K562 (cell line): ENCODE results near the gene CAMKV. TPM values are rescaled to one million over a fixed set of nuclear protein-coding genes. Genes with fewer than 3 reads are reported as not detected.

Experiments used
- ATF1 ChIP-seq, 2 experiments: fragments of 450-650 bp in 1 of 2; IDR thresholded peaks; 2 replicates each; pipeline ENCODE4 v1.6.1; 2016; ENCODE audit warnings: missing compliant biosample characterization in 1 of 2, missing genetic modification characterization in 1 of 2
- BRCA1 ChIP-seq, 2 experiments: fragments of 450-650 bp in 1 of 2; sonication (generic) in 1 of 2; formaldehyde crosslinking in 1 of 2; IDR thresholded peaks; 2 replicates each; pipeline versions ENCODE4 v1.5.0 to v1.6.1; 2017 to 2020; ENCODE audit warnings: mild to moderate bottlenecking in 1 of 2, missing genetic modification reagents in 1 of 2
- CCAR2 ChIP-seq: fragments of 200-400 bp; formaldehyde crosslinking; IDR thresholded peaks from 2 replicates; pipeline ENCODE4 v1.6.1; 2017; ENCODE audit warnings: mild to moderate bottlenecking, low read depth, low read length
- KAT8 ChIP-seq: fragments of 450-650 bp; IDR thresholded peaks from 2 replicates; pipeline ENCODE4 v1.6.1; 2016; ENCODE audit warnings: low read depth, mild to moderate bottlenecking
- KLF16 ChIP-seq: IDR thresholded peaks from 2 replicates; pipeline ENCODE4 v1.6.1; 2016; ENCODE audit warnings: antibody characterized with exemption
- NBN ChIP-seq: fragments of 450-650 bp; IDR thresholded peaks from 2 replicates; pipeline ENCODE4 v1.6.1; 2016; ENCODE audit warnings: low read depth, mild to moderate bottlenecking
- NCOA1 ChIP-seq: fragments of 450-650 bp; IDR thresholded peaks from 2 replicates; pipeline ENCODE4 v1.6.1; 2016; ENCODE audit warnings: low read depth
- POLR2G ChIP-seq: fragments of 200-400 bp; formaldehyde crosslinking; IDR thresholded peaks from 2 replicates; pipeline ENCODE4 v1.6.1; 2017; ENCODE audit warnings: low read depth, mild to moderate bottlenecking, antibody characterized with exemption, low read length, moderate library complexity
- THRAP3 ChIP-seq: fragments of 450-650 bp; IDR thresholded peaks from 2 replicates; pipeline ENCODE4 v1.6.1; 2016; ENCODE audit warnings: mild to moderate bottlenecking, inconsistent platforms, borderline replicate concordance
- XRCC4 ChIP-seq: IDR thresholded peaks from one replicate; pipeline ENCODE4 v1.6.1; 2011; ENCODE audit not compliant: insufficient read depth, insufficient read length; ENCODE audit errors: extremely low read depth
- ZNF12 ChIP-seq: sonication (generic); formaldehyde crosslinking; IDR thresholded peaks from 2 replicates; pipeline ENCODE4 v1.4.0; 2020; ENCODE audit warnings: mild to moderate bottlenecking, missing genetic modification reagents
- ZNF143 ChIP-seq: sonication (generic); formaldehyde crosslinking; IDR thresholded peaks from 2 replicates; pipeline ENCODE4 v1.9.0; 2022; ENCODE audit warnings: mild to moderate bottlenecking, missing genetic modification reagents
- polyA plus RNA-seq, 8 experiments: library from polyadenylated mRNA; depleted of rRNA in 4 of 8; stranded (reverse) in 5 of 8; unstranded in 3 of 8; fragments of >200 nt; fragmentation: Nextera tagmentation in 2 of 8; fragmentation: Illumina TruSeq in 1 of 8; extraction: Ambion mirVana in 2 of 8; extraction: Trizol in 1 of 8; gene quantifications; 2 replicates each; pipeline versions ENCODE4 v1.2.1 to v1.2.3, GENCODE V29; 2011 to 2014; ENCODE audit warnings: inconsistent platforms in 1 of 8, missing spikeins in 1 of 8
- total RNA-seq, 7 experiments: library from RNA; depleted of rRNA in 6 of 7; stranded (reverse); fragments of >200 nt in 6 of 7; fragmentation: Illumina TruSeq in 2 of 7; extraction: Trizol in 2 of 7; gene quantifications; 2 replicates each; pipeline versions ENCODE4 v1.2.1 to v1.2.3, GENCODE V29; 2011 to 2021; ENCODE audit warnings: low replicate concordance in 1 of 7
- TF ChIP-seq, protein P1 (sequence below): IDR thresholded peaks from 2 replicates; pipeline ENCODE4 v1.6.1; 2011; ENCODE audit warnings: borderline replicate concordance, low read depth, mild to moderate bottlenecking, moderate library complexity, low read length; ENCODE audit not compliant: insufficient read depth, poor library complexity, severe bottlenecking
- TF ChIP-seq, protein P2 (sequence below): fragments of 450-650 bp; IDR thresholded peaks from 2 replicates; pipeline ENCODE4 v1.6.1; 2016; ENCODE audit warnings: low read depth
- TF ChIP-seq, protein P3 (sequence below): fragments of 450-650 bp; IDR thresholded peaks from 2 replicates; pipeline ENCODE4 v1.7.0; 2016; ENCODE audit warnings: borderline replicate concordance

CAMKV gene
- total and polyA plus RNA-seq, 9 of the 15 experiments (the other 6 are each of a cell fraction or from before 2014, with no cell fraction given), result 0.08 to 2.7 (median 0.79) TPM

DNA sequence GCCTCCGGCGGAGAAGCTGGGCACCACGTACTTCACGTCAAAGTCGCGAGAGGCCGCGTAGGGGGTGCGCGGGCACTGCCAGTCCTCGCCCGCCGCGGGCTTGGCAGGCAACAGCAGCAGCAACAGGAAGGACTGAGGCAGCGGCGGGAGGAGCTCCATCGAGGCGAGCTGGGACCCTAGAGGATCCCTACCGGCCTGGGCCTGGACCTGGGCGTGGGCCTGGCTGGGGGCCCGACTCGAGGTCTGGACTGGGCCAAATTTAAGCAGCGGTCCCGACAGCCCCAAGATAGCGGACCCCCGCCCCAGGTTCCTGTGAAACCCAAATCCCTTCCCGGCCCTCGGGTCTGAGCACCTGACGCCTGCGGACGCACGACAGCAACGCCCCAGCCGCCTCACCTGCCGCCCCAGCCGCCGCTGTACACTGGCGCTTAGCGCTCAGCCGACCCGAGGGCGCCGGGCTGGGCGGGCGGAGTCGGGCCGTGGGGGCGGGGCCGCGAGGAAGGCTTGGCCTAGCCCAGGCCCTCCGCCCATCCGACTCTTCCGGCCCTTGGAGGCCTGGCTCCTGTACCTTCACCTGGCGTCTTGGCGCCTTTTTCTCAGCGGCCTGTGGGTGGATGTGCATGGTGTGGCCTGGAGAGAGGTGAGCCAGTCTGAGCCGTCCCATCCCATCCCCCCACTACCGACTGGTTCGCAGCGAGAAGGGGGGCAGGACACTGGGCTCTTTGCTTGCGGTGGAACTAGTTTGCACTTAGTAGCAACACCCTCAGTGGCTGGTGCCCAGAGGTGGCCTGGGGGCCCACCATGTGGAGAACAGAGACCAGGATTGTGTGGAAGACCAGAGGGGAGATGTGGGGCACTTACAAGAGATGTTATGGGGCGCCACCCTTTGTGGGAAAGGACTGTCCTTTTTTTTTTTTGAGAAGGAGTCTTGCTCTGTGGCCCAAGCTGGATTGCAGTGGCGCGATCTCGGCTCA is 34.0 kb upstream of the CAMKV start, which contains the start of gene MST1R (continued):
- TF ChIP-seq, protein P1, sequence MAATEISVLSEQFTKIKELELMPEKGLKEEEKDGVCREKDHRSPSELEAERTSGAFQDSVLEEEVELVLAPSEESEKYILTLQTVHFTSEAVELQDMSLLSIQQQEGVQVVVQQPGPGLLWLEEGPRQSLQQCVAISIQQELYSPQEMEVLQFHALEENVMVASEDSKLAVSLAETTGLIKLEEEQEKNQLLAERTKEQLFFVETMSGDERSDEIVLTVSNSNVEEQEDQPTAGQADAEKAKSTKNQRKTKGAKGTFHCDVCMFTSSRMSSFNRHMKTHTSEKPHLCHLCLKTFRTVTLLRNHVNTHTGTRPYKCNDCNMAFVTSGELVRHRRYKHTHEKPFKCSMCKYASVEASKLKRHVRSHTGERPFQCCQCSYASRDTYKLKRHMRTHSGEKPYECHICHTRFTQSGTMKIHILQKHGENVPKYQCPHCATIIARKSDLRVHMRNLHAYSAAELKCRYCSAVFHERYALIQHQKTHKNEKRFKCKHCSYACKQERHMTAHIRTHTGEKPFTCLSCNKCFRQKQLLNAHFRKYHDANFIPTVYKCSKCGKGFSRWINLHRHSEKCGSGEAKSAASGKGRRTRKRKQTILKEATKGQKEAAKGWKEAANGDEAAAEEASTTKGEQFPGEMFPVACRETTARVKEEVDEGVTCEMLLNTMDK, result no peak
- TF ChIP-seq KAT8, result no peak
- TF ChIP-seq NCOA1, result no peak
- TF ChIP-seq XRCC4, result no peak
- TF ChIP-seq ATF1 (CRISPR knock-in tag; IDR thresholded peaks at IDR 0.05), result no peak
- TF ChIP-seq ATF1 (tag; IDR thresholded peaks at IDR 0.05), result peak; percentile 26; the same call in 1 of the 2 replicates
- TF ChIP-seq, protein P2, sequence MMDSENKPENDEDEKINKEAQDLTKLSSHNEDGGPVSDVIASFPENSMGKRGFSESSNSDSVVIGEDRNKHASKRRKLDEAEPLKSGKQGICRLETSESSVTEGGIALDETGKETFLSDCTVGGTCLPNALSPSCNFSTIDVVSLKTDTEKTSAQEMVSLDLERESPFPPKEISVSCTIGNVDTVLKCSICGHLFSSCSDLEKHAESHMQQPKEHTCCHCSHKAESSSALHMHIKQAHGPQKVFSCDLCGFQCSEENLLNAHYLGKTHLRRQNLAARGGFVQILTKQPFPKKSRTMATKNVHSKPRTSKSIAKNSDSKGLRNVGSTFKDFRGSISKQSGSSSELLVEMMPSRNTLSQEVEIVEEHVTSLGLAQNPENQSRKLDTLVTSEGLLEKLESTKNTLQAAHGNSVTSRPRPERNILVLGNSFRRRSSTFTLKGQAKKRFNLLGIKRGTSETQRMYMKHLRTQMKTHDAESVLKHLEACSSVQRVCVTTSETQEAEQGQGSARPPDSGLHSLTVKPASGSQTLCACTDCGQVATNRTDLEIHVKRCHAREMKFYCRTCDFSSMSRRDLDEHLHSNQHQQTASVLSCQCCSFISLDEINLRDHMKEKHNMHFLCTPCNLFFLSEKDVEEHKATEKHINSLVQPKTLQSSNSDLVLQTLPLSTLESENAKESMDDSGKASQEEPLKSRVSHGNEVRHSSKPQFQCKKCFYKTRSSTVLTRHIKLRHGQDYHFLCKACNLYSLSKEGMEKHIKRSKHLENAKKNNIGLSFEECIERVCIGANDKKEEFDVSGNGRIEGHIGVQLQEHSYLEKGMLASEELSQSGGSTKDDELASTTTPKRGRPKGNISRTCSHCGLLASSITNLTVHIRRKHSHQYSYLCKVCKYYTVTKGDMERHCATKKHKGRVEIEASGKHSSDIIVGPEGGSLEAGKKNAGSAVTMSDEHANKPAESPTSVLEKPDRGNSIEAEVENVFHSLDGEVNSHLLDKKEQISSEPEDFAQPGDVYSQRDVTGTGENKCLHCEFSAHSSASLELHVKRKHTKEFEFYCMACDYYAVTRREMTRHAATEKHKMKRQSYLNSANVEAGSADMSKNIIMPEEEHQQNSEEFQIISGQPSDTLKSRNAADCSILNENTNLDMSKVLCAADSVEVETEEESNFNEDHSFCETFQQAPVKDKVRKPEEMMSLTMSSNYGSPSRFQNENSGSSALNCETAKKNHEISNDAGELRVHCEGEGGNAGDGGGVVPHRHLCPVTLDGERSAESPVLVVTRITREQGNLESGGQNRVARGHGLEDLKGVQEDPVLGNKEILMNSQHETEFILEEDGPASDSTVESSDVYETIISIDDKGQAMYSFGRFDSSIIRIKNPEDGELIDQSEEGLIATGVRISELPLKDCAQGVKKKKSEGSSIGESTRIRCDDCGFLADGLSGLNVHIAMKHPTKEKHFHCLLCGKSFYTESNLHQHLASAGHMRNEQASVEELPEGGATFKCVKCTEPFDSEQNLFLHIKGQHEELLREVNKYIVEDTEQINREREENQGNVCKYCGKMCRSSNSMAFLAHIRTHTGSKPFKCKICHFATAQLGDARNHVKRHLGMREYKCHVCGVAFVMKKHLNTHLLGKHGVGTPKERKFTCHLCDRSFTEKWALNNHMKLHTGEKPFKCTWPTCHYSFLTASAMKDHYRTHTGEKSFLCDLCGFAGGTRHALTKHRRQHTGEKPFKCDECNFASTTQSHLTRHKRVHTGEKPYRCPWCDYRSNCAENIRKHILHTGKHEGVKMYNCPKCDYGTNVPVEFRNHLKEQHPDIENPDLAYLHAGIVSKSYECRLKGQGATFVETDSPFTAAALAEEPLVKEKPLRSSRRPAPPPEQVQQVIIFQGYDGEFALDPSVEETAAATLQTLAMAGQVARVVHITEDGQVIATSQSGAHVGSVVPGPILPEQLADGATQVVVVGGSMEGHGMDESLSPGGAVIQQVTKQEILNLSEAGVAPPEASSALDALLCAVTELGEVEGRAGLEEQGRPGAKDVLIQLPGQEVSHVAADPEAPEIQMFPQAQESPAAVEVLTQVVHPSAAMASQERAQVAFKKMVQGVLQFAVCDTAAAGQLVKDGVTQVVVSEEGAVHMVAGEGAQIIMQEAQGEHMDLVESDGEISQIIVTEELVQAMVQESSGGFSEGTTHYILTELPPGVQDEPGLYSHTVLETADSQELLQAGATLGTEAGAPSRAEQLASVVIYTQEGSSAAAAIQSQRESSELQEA, result no peak
- no peak for TF ChIP-seq NBN
- no peak for TF ChIP-seq THRAP3
- TF ChIP-seq, protein P3, sequence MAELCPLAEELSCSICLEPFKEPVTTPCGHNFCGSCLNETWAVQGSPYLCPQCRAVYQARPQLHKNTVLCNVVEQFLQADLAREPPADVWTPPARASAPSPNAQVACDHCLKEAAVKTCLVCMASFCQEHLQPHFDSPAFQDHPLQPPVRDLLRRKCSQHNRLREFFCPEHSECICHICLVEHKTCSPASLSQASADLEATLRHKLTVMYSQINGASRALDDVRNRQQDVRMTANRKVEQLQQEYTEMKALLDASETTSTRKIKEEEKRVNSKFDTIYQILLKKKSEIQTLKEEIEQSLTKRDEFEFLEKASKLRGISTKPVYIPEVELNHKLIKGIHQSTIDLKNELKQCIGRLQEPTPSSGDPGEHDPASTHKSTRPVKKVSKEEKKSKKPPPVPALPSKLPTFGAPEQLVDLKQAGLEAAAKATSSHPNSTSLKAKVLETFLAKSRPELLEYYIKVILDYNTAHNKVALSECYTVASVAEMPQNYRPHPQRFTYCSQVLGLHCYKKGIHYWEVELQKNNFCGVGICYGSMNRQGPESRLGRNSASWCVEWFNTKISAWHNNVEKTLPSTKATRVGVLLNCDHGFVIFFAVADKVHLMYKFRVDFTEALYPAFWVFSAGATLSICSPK, result no peak
- no peak for TF ChIP-seq KLF16
- TF ChIP-seq BRCA1 (IDR thresholded peaks at IDR 0.05), result no peak
- TF ChIP-seq BRCA1 (CRISPR knock-in tag; IDR thresholded peaks at IDR 0.05), result no peak
- TF ChIP-seq ZNF12 (CRISPR knock-in tag), result no peak
- TF ChIP-seq POLR2G, result peak; percentile 91
- no peak for TF ChIP-seq CCAR2
- TF ChIP-seq ZNF143 (CRISPR knock-in tag), result no peak; the same call in 1 of the 2 replicates
